AG04450 (cell line): ENCODE results near the gene PRAF2. TPM values are rescaled to one million over a fixed set of nuclear protein-coding genes. Genes with fewer than 3 reads are reported as not detected.

Source experiments
- CTCF ChIA-PET: fragments of 300-600, 350-600 bp; formaldehyde crosslinking; extraction: SDS; loops from one replicate; lab custom pipeline; 2022; ENCODE audit warnings: antibody characterized with exemption, inconsistent platforms; lab: Charles Lee
- POLR2A ChIA-PET: fragments of 350-600 bp; formaldehyde crosslinking; extraction: SDS; loops from one replicate; lab custom pipeline; 2021; ENCODE audit warnings: antibody characterized with exemption, inconsistent platforms; lab: Yijun Ruan, JAX
- DNase-seq: peaks from one replicate; pipeline ENCODE4 v3.0.0-alpha.2; 2011; ENCODE audit warnings: low read depth, low spot score
- H3K27ac ChIP-seq: one replicate; pipeline ENCODE4 v1.5.1; 2012; ENCODE audit warnings: low read depth, low read length, control low read depth
- H3K27me3 ChIP-seq: one replicate; pipeline ENCODE4 v1.6.0; 2012; ENCODE audit warnings: low read length; ENCODE audit not compliant: control insufficient read depth, insufficient read depth
- H3K4me3 ChIP-seq: 2 replicates; pipeline ENCODE4 v1.5.1; 2011; ENCODE audit warnings: mild to moderate bottlenecking, low read depth, low read length, control low read depth
- H3K9me3 ChIP-seq: 2 replicates; pipeline ENCODE4 v1.5.1; 2012; ENCODE audit warnings: low read length; ENCODE audit not compliant: control insufficient read depth, insufficient read depth
- CTCF ChIP-seq: IDR thresholded peaks from 2 replicates; pipeline ENCODE4 v1.5.1; 2011; ENCODE audit warnings: low read depth, low read length, control low read depth, inconsistent platforms
- polyA plus RNA-seq: library from polyadenylated mRNA; depleted of rRNA; stranded (reverse); fragments of >200 nt; gene quantifications from 2 replicates; pipeline ENCODE4 v1.2.3, GENCODE V29; 2011

Gene PRAF2
- polyA plus RNA-seq, 1 experiment: 27.6 TPM

- Histone ChIP-seq H3K27ac (no peak overlapping the region), H3K9me3 (no peaks in the 10 kb centered on the region), H3K4me3 (no peak overlapping the region), H3K27me3 (no peaks in the 10 kb centered on the region)
- no peak for DNase-seq
- CTCF ChIA-PET: no interaction called here
- TF ChIP-seq CTCF: no peak
- POLR2A ChIA-PET: no interaction called here
These were observed 14.1 kb downstream of the PRAF2 start for GRCh38 chrX:49059681-49060085.

GRCh38 chrX:49059201-49059600 lies 14.6 kb downstream of the PRAF2 start:
- Histone ChIP-seq H3K4me3 (no peak overlapping the region), H3K27ac (no peak overlapping the region), H3K9me3 (no peaks in the 10 kb centered on the region), H3K27me3 (no peaks in the 10 kb centered on the region)
- CTCF ChIA-PET: no interaction called here
- POLR2A ChIA-PET: no interaction called here
- no peak for TF ChIP-seq CTCF
- DNase-seq: no peak

GRCh38 chrX:49058794-49059193 lies 15.0 kb downstream of the PRAF2 start, which contains the start of gene CCDC120:
TSS of gene CCDC120 (plus strand) at chrX:49058999. CDS start at chrX:49062042, 3,043 bp downstream.
- ChIA-PET POLR2A (no interaction called here), CTCF (no interaction called here)
- Histone ChIP-seq H3K4me3 (no peak within 1 kb of the TSS), H3K27ac (no peak within 1 kb of the TSS), H3K27me3 (no peaks in the 10 kb centered on the region), H3K9me3 (no peaks in the 10 kb centered on the region)
- no peak for DNase-seq
- no peak for TF ChIP-seq CTCF

- ChIA-PET POLR2A (no interaction called here), CTCF (no interaction called here)
- TF ChIP-seq CTCF: no peak
- Histone ChIP-seq H3K27ac (no peak overlapping the region), H3K27me3 (no peaks in the 10 kb centered on the region), H3K9me3 (no peaks in the 10 kb centered on the region), H3K4me3 (peak overlapping the region; percentile 59)
- no peak for DNase-seq
These were observed 19.6 kb downstream of the PRAF2 start for GRCh38 chrX:49054073-49054762.

GRCh38 chrX:49053223-49054072 lies 20.4 kb downstream of the PRAF2 start:
- TF ChIP-seq CTCF: no peak
- no peak for DNase-seq
- ChIA-PET POLR2A (interaction anchor here (0.7 kb wide), 1 partner anchor 10 kb away, joined by 3 read pairs; no protein-coding TSS in a partner anchor), CTCF (interaction anchor here (1.0 kb wide), 1 partner anchor 9 kb away, joined by 4 read pairs; no protein-coding TSS in a partner anchor)
- Histone ChIP-seq H3K9me3 (no peaks in the 10 kb centered on the region), H3K27ac (no peak overlapping the region), H3K4me3 (peak overlapping the region; percentile 59), H3K27me3 (no peaks in the 10 kb centered on the region)
